HepG2 (cell line): ENCODE measurements around the gene SCUBE1.

Source experiments
- CHD2 ChIP-seq: IDR thresholded peaks from 2 replicates; pipeline ENCODE4 v1.6.1; 2011; ENCODE audit warnings: low read depth, low read length, improper control_type of control experiment
- MAFK ChIP-seq, 2 experiments: IDR thresholded peaks in 1 of 2; conservative IDR thresholded peaks in 1 of 2; 2 replicates each; pipeline ENCODE4 v1.6.1; 2011; ENCODE audit warnings: improper control_type of control experiment in 2 of 2, low read length in 2 of 2
- POLR2AphosphoS5 ChIP-seq: IDR thresholded peaks from 2 replicates; pipeline ENCODE4 v1.6.1; 2012; ENCODE audit warnings: low read depth, low read length
- POLR2G ChIP-seq: fragments of 200-400 bp; formaldehyde crosslinking; IDR thresholded peaks from 2 replicates; pipeline ENCODE4 v1.6.1; 2018; ENCODE audit warnings: mild to moderate bottlenecking, low read depth, low read length, moderate library complexity
- YY1 ChIP-seq: IDR thresholded peaks from 2 replicates; pipeline ENCODE4 v1.6.1; 2011; ENCODE audit warnings: low read length, low read depth, moderate library complexity, mild to moderate bottlenecking; ENCODE audit not compliant: insufficient read depth, insufficient replicate concordance
- ZBTB25 ChIP-seq: IDR thresholded peaks from 2 replicates; pipeline ENCODE4 v1.6.1; 2018; ENCODE audit warnings: missing genetic modification reagents
- ZNF879 ChIP-seq: sonication (generic); formaldehyde crosslinking; IDR thresholded peaks from 2 replicates; pipeline ENCODE4 v1.8.1; 2023; ENCODE audit warnings: missing genetic modification reagents

- TF ChIP-seq YY1 (no peak), POLR2G (no peak), MAFK (conservative IDR thresholded peaks at IDR 0.05 in 1 of 2, IDR thresholded peaks at IDR 0.05 in 1 of 2; ENCODE audit: low read length in 2 of 2) (no peak), POLR2AphosphoS5 (no peak), ZBTB25 (CRISPR knock-in tag) (no peak), ZNF879 (CRISPR knock-in tag) (no peak), CHD2 (no peak)
Measured at GRCh38 chr22:43289531-43289963, 53.6 kb downstream of the SCUBE1 start.
